ENCODE results near the gene ARHGEF40.
"Not testable (repeated sequence)": the region's sequence is repeated elsewhere in the genome, so short reads cannot be mapped to it uniquely, and the experiment has no call there.

ARHGEF40 gene

GRCh38 chr14:21040370-21040925 is 29.7 kb upstream of the ARHGEF40 start:
- no peak for DNase-seq

GRCh38 chr14:21040941-21041340 is 29.2 kb upstream of the ARHGEF40 start:
- DNase-seq = not testable (repeated sequence)

- no peak for DNase-seq
Measured at GRCh38 chr14:21041676-21042433, 28.2 kb upstream of the ARHGEF40 start, which contains the start of gene RNASE7. Gene RNASE7 (plus strand): TSS chr14:21042362. CDS start chr14:21042993, 631 bp downstream.

- DNase-seq = no peak
Measured at GRCh38 chr14:21042918-21043317, 27.2 kb upstream of the ARHGEF40 start.

GRCh38 chr14:21043387-21043973 is 26.6 kb upstream of the ARHGEF40 start:
- DNase-seq = no peak

- DNase-seq = no peak
Measured at GRCh38 chr14:21043974-21044618, 26.0 kb upstream of the ARHGEF40 start.

- no peak for DNase-seq
Measured at GRCh38 chr14:21047378-21047781, 22.7 kb upstream of the ARHGEF40 start.

GRCh38 chr14:21048638-21049037 is 21.5 kb upstream of the ARHGEF40 start:
- DNase-seq = no peak

- DNase-seq = no peak
Measured at GRCh38 chr14:21049271-21049673, 20.8 kb upstream of the ARHGEF40 start.

- DNase-seq = no peak
Measured at GRCh38 chr14:21050597-21050996, 19.5 kb upstream of the ARHGEF40 start.

- DNase-seq = no peak
Measured at GRCh38 chr14:21053184-21054122, 16.7 kb upstream of the ARHGEF40 start.

- DNase-seq = no peak
Measured at GRCh38 chr14:21054123-21054767, 15.9 kb upstream of the ARHGEF40 start.

- no peak for DNase-seq
Measured at GRCh38 chr14:21054768-21055145, 15.3 kb upstream of the ARHGEF40 start.

- no peak for DNase-seq
Measured at GRCh38 chr14:21055432-21056117, 14.5 kb upstream of the ARHGEF40 start.

- DNase-seq = no peak
Measured at GRCh38 chr14:21056520-21057163, 13.5 kb upstream of the ARHGEF40 start.

- DNase-seq = no peak
Measured at GRCh38 chr14:21057803-21058675, 12.1 kb upstream of the ARHGEF40 start, which contains the start of gene RNASE8. Gene RNASE8 (plus strand): TSS chr14:21057822. CDS start chr14:21057893, 71 bp downstream.

GRCh38 chr14:21058903-21059302 is 11.2 kb upstream of the ARHGEF40 start:
- DNase-seq = no peak

GRCh38 chr14:21059842-21060613 is 10.1 kb upstream of the ARHGEF40 start:
- no peak for DNase-seq

Measured in NCI-H774 (cell line).